ENCODE data around the gene ENTHD1. TPM values are rescaled to one million over a fixed set of nuclear protein-coding genes. Genes with fewer than 3 reads are reported as not detected.

The ENTHD1 gene
- total RNA-seq, 1 donor from 2014 or later, result not detected

- DNase-seq (ENCODE audit: low spot score), result no peak
- H4K20me1 ChIP-seq (ENCODE audit: low read depth), result no peaks in the 10 kb centered on the region
- no peaks in the 10 kb centered on the region for H3K9me3 ChIP-seq (ENCODE audit: low read depth)
- Mint-ChIP-seq H3K27me3 (ENCODE audit: insufficient read depth, low read depth) (peaks cover 7% of the 10 kb centered on the region), H3K4me1 (no peaks in the 10 kb centered on the region), H3K36me3 (no peaks in the 10 kb centered on the region), H3K4me3 (no peak overlapping the region), H3K27ac (no peak overlapping the region), H3K9me3 (no peaks in the 10 kb centered on the region)
- H3K4me1 ChIP-seq, result peaks cover 9% of the 10 kb centered on the region
- H3K4me2 ChIP-seq, result no peak overlapping the region
- H3K9ac ChIP-seq, result no peak overlapping the region
- no peaks in the 10 kb centered on the region for H3K79me2 ChIP-seq (ENCODE audit: low read depth)
- no peaks in the 10 kb centered on the region for H3K36me3 ChIP-seq
- H3F3A ChIP-seq (ENCODE audit: low read depth), result no peaks in the 10 kb centered on the region
- H3K4me3 ChIP-seq, result no peak overlapping the region
- peaks cover 6% of the 10 kb centered on the region for H3K27me3 ChIP-seq
- TF ChIP-seq EZH2 (IDR thresholded peaks at IDR 0.05), result no peak
- no peak for TF ChIP-seq EZH2phosphoT487 (IDR thresholded peaks at IDR 0.05)
- TF ChIP-seq, protein P1, sequence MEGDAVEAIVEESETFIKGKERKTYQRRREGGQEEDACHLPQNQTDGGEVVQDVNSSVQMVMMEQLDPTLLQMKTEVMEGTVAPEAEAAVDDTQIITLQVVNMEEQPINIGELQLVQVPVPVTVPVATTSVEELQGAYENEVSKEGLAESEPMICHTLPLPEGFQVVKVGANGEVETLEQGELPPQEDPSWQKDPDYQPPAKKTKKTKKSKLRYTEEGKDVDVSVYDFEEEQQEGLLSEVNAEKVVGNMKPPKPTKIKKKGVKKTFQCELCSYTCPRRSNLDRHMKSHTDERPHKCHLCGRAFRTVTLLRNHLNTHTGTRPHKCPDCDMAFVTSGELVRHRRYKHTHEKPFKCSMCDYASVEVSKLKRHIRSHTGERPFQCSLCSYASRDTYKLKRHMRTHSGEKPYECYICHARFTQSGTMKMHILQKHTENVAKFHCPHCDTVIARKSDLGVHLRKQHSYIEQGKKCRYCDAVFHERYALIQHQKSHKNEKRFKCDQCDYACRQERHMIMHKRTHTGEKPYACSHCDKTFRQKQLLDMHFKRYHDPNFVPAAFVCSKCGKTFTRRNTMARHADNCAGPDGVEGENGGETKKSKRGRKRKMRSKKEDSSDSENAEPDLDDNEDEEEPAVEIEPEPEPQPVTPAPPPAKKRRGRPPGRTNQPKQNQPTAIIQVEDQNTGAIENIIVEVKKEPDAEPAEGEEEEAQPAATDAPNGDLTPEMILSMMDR (IDR thresholded peaks at IDR 0.05), result no peak
- H2AFZ ChIP-seq (replicated peaks), result no peak overlapping the region
- H3K27ac ChIP-seq, result no peak overlapping the region
These were observed 165.2 kb downstream of the ENTHD1 start for GRCh38 chr22:39728236-39728860.

- no peak for DNase-seq (ENCODE audit: low spot score)
- no peaks in the 10 kb centered on the region for H3K9me3 ChIP-seq (ENCODE audit: low read depth)
- no peaks in the 10 kb centered on the region for H3K36me3 Mint-ChIP-seq
- H4K20me1 ChIP-seq (ENCODE audit: low read depth), result no peaks in the 10 kb centered on the region
- H3K4me3 Mint-ChIP-seq, result no peak overlapping the region
- peaks cover 7% of the 10 kb centered on the region for H3K27me3 Mint-ChIP-seq (ENCODE audit: insufficient read depth, low read depth)
- no peak for TF ChIP-seq EZH2 (IDR thresholded peaks at IDR 0.05)
- TF ChIP-seq, protein P1 (IDR thresholded peaks at IDR 0.05), result no peak
- TF ChIP-seq EZH2phosphoT487 (IDR thresholded peaks at IDR 0.05), result no peak
- H3K9me3 Mint-ChIP-seq, result no peaks in the 10 kb centered on the region
- H3K27ac ChIP-seq, result no peak overlapping the region
- no peak overlapping the region for H2AFZ ChIP-seq (replicated peaks)
- no peak overlapping the region for H3K4me3 ChIP-seq
- peaks cover 8% of the 10 kb centered on the region for H3K4me1 ChIP-seq
- no peak overlapping the region for H3K27ac Mint-ChIP-seq
- H3F3A ChIP-seq (ENCODE audit: low read depth), result no peaks in the 10 kb centered on the region
- no peak overlapping the region for H3K9ac ChIP-seq
- H3K79me2 ChIP-seq (ENCODE audit: low read depth), result no peaks in the 10 kb centered on the region
- H3K36me3 ChIP-seq, result no peaks in the 10 kb centered on the region
- peaks cover 6% of the 10 kb centered on the region for H3K27me3 ChIP-seq
- H3K4me1 Mint-ChIP-seq, result no peaks in the 10 kb centered on the region
- no peak overlapping the region for H3K4me2 ChIP-seq
These were observed 166.0 kb downstream of the ENTHD1 start for GRCh38 chr22:39727541-39727940.

DNA sequence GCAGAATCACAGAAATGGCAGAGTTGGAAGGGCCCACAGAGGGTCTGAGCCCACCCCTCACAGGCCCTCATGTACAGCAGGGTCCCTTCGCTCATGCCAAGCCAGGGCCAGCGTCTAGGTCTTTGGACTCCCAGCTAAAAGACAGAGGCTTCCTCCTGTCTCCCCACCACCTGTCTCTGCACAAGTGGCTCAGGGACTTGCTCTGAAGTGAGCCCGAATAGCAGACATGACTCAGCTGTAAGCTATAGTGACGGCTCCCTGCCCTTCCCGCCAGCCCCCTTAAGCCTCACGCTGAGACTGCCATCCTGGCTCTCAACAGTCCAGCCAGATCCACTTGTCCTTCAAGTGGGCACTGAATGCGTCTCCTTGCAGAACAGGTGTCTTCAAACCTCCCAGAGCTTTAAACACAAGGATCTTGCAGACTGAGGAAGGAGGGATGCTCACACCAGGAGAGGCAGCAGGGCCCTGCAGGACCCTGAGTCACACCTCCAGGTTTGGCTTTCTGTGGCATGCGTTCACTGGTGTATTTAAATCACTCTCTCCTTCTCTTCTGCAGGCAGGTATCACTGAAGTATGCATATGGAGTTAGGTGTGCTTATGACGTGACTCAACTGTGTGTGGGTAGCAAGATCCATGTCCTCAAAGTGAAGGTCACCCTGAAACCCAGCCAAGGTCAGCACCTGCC lies 168.1 kb downstream of the ENTHD1 start:
- H3K27me3 Mint-ChIP-seq (ENCODE audit: insufficient read depth, low read depth), result peaks cover 10% of the 10 kb centered on the region
- H3K27me3 ChIP-seq, result peaks cover 6% of the 10 kb centered on the region
- H3F3A ChIP-seq (ENCODE audit: low read depth), result no peaks in the 10 kb centered on the region
- peaks cover 5% of the 10 kb centered on the region for H3K4me1 ChIP-seq
- no peaks in the 10 kb centered on the region for H3K36me3 Mint-ChIP-seq
- no peak overlapping the region for H3K9ac ChIP-seq
- H4K20me1 ChIP-seq (ENCODE audit: low read depth), result no peaks in the 10 kb centered on the region
- TF ChIP-seq, protein P1 (IDR thresholded peaks at IDR 0.05), result no peak
- TF ChIP-seq EZH2 (IDR thresholded peaks at IDR 0.05) (no peak), EZH2phosphoT487 (IDR thresholded peaks at IDR 0.05) (no peak)
- peaks cover 9% of the 10 kb centered on the region for H3K4me1 Mint-ChIP-seq
- no peak for DNase-seq (ENCODE audit: low spot score)
- no peak overlapping the region for H2AFZ ChIP-seq (replicated peaks)
- no peaks in the 10 kb centered on the region for H3K9me3 ChIP-seq (ENCODE audit: low read depth)
- no peak overlapping the region for H3K27ac ChIP-seq
- no peak overlapping the region for H3K4me3 Mint-ChIP-seq
- no peaks in the 10 kb centered on the region for H3K79me2 ChIP-seq (ENCODE audit: low read depth)
- H3K36me3 ChIP-seq, result no peaks in the 10 kb centered on the region
- H3K4me2 ChIP-seq, result no peak overlapping the region
- no peak overlapping the region for H3K27ac Mint-ChIP-seq
- H3K9me3 Mint-ChIP-seq, result no peaks in the 10 kb centered on the region
- no peak overlapping the region for H3K4me3 ChIP-seq

Data from neural progenitor cell (in vitro differentiated cells).